Measurements from ENCODE around the gene FSCN2. TPM values are rescaled to one million over a fixed set of nuclear protein-coding genes. Genes with fewer than 3 reads are reported as not detected.
A peak's percentile ranks its signal among the peaks of the same experiment; 100 is the strongest.

Gene FSCN2
- total and polyA plus RNA-seq, 7 donors, result 0.08 to 0.71 (median 0.11) TPM; not detected in 1

DNA sequence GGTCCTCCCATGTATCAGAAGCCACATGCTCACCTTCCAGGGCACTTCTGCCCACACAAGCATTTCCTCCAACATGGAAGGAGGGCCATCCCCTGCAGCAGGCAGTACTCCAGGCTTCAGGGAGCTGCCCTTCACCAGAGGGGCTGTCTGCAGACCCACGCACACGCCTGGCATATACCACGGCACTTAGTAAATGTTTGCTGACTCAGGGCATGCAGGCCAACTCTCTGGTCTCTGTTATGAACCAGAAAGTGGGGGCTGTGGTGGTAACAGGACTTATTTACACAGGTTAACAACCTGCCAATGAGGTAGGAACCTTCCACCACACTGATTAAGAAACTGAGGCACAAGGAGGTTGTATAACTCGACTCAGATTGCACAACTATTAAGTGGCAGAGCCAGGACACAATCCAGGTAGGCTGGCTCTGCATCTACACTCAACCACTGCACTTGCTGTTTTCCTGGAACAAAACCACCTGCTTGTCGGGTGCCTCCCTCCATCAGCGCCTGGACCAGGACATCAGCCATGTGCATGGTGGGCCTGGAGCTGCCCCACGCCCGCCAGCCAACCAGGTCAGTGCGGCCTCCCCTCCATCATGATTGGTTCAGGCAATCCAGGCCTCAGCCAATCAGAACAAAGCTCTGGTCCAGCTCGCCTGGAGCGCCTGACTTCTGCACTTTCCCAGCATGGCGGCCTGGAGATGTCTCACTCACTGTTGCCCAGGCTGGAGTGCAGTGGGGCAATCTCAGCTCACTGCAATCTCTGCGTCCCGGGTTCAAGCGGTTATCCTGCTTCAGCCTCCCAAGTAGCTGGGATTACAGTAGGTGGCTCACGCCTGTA is 34.8 kb upstream of the FSCN2 start:
- Histone ChIP-seq H3K27me3 (ENCODE audit: insufficient read depth in 3 of 3, low read length in 2 of 3) (no peaks in the 10 kb centered on the region), H3K36me3 (ENCODE audit: insufficient read depth in 1 of 2, low read depth in 1 of 2) (no peaks in the 10 kb centered on the region), H3K4me1 (no peaks in the 10 kb centered on the region), H3K4me3 (no peak overlapping the region), H3K9me3 (no peaks in the 10 kb centered on the region), H3K27ac (no peak overlapping the region)
- no peak for TF ChIP-seq CTCF (IDR thresholded peaks at IDR 0.05)
- intact Hi-C loops (cut with DNase I), result no loop called here
- WGBS, 3 donors, result 90 to 91% (median 91%) methylated on average over 16 of the region's 16 CpGs
- DNase-seq (no peak), ATAC-seq (no peak)

GRCh38 chr17:81494626-81495377 is 33.4 kb upstream of the FSCN2 start:
- Histone ChIP-seq H3K27ac (no peak overlapping the region), H3K36me3 (ENCODE audit: insufficient read depth in 1 of 2, low read depth in 1 of 2) (no peaks in the 10 kb centered on the region), H3K27me3 (ENCODE audit: insufficient read depth in 3 of 3, low read length in 2 of 3) (no peaks in the 10 kb centered on the region), H3K4me3 (no peak overlapping the region), H3K4me1 (no peaks in the 10 kb centered on the region), H3K9me3 (no peaks in the 10 kb centered on the region)
- ATAC-seq, result no peak
- intact Hi-C loops (cut with DNase I), result no loop called here
- WGBS, 3 donors, result 13 to 25% (median 24%) methylated on average over 8 of the region's 8 CpGs
- TF ChIP-seq CTCF (IDR thresholded peaks at IDR 0.05), result no peak
- no peak for DNase-seq

DNA sequence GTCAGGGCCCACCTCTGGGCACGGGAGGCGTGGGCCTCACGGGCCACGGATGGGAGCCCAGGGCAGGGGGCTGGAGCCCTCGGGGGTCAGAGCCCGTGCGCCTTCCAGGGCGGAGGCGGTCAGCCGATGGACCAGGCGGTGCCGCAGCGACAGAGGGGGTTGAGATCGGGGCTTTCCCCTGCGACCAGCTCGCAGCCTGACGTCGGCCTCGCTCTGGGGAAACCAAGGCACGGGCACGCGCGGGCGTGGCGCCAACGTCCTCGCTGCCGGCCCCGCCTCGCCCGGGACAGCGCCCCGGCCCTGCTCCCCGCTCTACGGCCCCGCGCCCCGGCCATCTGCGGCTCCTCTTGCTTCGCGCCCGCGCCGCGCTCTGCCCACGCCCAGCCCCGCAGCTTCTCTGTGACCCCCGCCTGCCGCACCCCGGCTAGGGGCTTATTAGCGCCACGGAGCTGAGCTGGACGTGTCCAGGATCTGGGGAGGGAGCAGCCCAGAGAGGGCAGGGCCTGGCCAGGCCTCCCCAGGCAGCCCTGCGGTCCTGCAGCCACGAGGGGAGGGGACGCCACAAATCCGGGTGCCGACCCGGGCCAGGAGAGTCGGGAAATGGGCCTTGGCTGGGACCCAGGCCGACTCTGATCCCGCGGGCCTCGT is 29.1 kb upstream of the FSCN2 start:
- DNase-seq (no peak), ATAC-seq (no peak)
- Histone ChIP-seq H3K4me3 (peak overlapping the region; percentile 15), H3K36me3 (ENCODE audit: insufficient read depth in 1 of 2, low read depth in 1 of 2) (no peaks in the 10 kb centered on the region), H3K27me3 (ENCODE audit: insufficient read depth in 3 of 3, low read length in 2 of 3) (no peaks in the 10 kb centered on the region), H3K27ac (no peak overlapping the region), H3K4me1 (no peaks in the 10 kb centered on the region), H3K9me3 (no peaks in the 10 kb centered on the region)
- intact Hi-C loops (cut with DNase I), result no loop called here
- TF ChIP-seq CTCF (IDR thresholded peaks at IDR 0.05), result no peak
- WGBS, 3 donors, result 63 to 77% (median 72%) methylated on average over 50 to 64 of the region's 64 CpGs

DNA sequence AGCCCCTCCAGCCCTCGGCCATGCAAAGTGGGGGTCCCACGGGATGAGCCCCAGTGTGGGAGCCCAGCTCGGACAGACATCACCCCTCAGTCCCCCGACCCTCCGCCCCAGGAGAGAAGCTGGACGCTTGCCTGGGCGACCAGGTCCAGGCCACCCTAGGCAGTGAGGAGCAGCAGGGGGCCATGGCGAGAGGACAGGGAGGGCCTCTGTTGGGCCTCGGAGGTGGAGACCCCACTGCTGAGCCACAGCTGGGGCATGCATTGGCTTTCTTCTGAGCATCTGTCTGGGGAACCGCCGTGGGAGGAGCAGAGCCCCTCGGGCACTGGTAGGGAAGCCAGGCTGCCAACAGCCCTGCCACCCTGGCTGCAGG is 28.6 kb upstream of the FSCN2 start:
- H3K27me3 ChIP-seq (ENCODE audit: insufficient read depth in 3 of 3, low read length in 2 of 3), result no peaks in the 10 kb centered on the region
- DNase-seq (peak in 1 of 2 donors; percentile 49), ATAC-seq (peak in 1 of 4 donors; percentile 6)
- no peaks in the 10 kb centered on the region for H3K36me3 ChIP-seq (ENCODE audit: insufficient read depth in 1 of 2, low read depth in 1 of 2)
- intact Hi-C loops (cut with DNase I), result no loop called here
- TF ChIP-seq CTCF (IDR thresholded peaks at IDR 0.05), result no peak
- H3K27ac ChIP-seq, result no peak overlapping the region
- no peak overlapping the region for H3K4me3 ChIP-seq
- 66 to 71% (median 68%) methylated on average over 12 of the region's 12 CpGs for WGBS, 3 donors
- H3K9me3 ChIP-seq, result no peaks in the 10 kb centered on the region
- H3K4me1 ChIP-seq, result no peaks in the 10 kb centered on the region
